Measurements from ENCODE around the gene ATP5IF1.

The ATP5IF1 gene

DNA sequence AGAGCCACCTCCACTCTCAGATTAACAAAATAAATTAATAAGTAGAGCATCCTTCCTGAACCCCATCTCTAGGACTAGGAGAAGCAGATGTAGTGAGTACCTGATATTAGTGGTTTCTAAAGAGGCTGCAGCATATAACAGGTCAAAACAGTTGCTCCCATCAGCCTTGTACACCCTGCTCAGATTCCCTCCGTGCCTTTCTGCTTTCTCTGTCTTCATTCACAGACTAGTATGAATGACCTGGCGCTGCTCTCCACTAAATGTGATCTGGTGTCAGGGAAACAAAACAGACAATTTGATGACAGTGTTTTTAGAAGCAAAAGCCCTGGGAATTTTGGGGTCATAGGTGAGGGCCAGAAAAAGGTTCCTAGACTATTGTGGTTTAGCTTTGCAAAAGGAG is 31.7 kb downstream of the ATP5IF1 start:
- DNase-seq, result no peak

DNA sequence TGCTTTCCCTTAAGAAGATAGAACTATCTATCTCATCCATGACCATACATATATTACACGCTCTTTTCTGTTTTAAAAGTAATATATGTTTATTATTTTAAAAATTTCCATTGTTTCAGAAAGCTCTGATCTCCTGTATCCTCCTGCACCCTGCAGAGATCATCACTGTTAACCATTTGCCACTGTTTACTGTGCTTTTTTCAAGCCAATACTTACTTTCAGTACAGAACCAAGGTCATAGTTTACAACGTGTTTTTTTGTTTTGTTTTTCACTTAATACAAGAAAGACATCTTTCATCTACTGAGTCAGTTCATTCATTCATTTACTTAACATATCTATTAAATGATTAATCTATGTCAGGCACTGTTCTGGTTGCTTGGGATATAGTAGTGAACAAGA is 33.6 kb downstream of the ATP5IF1 start:
- no peak for DNase-seq

DNA sequence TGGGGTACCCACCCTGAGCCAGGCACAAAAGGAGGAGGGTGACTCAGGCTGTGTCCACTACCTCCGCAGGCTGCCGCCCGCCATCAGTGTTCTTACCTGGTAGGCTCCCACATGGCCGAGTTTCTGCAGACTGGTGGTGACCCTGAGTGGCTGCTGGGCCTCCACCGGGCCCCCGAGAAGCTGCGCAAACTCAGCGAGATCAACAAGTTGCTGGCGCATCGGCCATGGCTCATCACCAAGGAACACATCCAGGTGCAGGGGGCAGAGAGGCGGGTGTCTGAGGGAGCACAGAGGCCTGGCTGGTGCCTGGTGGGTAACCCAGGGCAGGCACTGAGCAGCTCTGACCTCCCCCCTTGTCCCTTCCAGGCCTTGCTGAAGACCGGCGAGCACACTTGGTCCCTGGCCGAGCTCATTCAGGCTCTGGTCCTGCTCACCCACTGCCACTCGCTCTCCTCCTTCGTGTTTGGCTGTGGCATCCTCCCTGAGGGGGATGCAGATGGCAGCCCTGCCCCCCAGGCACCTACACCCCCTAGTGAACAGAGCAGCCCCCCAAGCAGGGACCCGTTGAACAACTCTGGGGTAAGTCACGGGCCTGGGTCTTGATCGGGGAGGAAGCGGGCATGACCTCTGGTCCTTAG is 36.4 kb downstream of the ATP5IF1 start:
- DNase-seq, result no peak

DNA sequence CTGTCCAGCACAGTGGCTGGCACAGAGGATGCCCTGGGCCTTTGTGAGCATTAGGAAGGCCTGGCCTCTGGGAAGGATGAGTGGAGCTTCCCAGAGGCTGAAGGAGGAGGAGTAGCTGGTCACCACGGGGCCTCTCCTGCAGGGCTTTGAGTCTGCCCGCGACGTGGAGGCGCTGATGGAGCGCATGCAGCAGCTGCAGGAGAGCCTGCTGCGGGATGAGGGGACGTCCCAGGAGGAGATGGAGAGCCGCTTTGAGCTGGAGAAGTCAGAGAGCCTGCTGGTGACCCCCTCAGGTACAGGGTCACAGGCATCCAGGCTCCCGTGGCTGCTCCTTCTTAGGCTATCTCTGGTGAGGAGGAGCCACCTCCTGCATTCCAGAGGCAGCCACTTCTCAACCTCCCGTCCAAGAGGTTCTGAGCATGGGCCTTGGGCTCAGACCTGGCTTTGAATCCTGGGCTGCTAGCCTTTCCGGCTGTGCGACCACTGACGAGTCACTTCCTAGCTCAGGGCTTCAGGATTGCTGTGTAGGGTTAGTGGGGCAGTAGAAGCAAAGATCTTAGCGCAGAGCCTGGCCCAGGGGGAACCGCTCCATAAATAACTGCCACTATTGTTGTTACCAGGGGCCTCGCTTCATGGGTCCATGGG is 37.4 kb downstream of the ATP5IF1 start:
- no peak for DNase-seq

DNA sequence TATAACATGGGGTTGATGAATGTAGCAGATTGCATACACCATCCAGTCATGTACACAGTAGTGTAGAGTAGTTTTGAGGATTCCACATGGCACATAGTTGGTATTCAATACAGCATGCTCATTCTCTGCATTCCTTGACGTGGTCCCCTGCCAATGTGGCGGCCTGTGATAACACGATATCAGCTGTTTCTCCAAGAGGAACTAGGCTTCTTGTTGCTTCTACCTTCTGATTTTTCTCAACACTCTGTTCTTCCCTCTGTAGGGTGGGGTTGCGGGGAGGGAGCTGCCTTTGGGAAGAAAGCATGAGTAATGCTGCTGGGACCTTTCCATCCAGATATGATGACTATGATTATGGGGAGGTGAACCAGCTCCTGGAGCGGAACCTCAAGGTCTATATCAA is 42.8 kb downstream of the ATP5IF1 start:
- no peak for DNase-seq

DNA sequence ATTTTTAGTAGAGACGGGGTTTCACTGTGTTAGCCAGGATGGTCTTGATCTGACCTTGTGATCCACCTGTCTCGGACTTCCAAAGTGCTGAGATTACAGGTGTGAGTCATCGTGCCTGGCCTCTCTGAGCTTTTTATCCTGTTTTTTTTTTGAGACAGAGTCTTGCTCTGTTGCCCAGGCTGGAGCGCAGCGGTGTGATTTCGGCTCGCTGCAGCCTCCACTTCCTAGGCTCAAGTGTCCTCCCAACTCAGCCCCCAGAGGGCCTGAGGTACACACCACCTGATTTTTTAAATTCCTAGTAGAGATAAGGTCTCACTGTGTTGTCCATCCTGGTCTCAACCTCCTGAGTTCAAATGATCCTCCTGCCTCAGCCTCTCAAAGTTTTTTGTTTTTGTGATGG is 43.8 kb downstream of the ATP5IF1 start:
- no peak for DNase-seq

DNA sequence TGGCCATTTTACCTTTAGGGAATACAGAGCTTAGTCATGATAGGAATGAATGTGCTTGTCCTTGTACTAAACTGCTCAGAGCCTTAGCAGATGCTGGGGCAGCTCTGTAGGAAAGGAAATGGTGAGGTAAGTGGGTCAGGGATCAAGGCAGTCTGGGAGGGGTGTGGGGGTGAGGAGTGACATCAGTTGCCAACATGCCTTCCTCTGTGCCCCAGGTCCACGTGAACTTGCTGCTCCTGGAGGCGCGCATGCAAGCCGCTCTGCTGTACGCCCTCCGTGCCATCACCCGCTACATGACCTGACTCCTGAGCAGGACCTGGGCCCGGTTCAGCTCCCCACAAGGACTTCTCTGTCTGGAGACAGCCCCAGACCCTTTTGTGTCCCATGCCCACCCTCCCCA is 44.6 kb downstream of the ATP5IF1 start:
- no peak for DNase-seq

DNA sequence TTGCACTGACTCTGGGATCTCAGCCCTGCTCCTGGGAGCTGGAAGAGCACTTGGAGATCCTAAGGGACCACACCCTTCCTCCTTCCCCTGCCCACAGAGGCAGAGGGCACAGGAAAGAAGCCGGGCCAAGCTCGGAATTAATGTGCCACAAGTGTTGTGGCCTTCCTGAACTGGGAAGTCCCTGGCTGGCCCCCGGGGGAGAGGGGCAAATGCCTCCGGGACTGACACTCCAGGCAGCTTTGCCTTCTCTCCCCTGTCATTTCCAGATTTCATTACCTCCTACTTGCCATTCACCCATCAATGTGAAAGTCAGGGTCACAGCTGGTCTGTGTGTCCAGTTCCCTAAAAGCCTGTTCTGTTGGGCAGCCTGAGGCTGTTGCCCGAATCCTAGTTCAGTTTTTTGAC is 45.1 kb downstream of the ATP5IF1 start:
- no peak for DNase-seq

DNA sequence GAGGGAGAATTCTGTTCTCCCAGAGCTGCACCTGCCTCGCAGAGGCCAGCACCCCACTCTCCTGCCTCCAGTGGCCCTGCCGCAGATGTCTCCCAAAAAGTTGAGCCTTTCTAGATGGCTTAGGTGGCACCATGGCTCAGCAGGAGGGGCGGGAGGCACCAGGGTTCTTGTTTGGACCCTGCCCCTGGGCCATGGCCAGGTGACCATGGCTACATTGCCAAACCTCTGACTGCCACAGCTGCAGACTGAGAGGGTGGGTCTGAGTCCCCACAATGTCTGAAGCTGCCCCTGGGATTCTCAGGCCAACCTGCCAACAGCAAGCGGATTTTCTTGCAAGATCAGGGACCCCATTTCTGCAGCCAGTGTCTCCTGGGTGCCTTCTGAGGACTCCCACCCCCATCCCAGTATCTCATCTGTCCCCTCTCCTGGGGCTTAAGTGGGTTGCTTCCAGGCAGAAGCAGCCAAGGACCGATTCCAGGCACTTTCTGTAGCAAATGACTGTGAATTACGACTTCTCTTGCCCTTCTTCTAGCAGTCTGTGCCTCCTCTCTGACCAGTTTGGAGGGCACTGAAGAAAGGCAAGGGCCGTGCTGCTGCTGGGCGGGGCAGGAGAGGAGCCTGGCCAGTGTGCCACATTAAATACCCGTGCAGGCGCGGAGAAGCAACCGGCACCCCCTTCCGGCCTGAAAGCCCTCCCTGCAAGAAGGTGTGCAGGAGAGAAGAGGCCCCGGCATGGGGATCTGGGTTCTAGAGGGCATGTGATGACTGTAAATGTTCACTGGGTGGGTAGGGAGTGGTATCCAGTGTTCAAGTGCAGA is 45.9 kb downstream of the ATP5IF1 start:
- DNase-seq, result no peak

DNA sequence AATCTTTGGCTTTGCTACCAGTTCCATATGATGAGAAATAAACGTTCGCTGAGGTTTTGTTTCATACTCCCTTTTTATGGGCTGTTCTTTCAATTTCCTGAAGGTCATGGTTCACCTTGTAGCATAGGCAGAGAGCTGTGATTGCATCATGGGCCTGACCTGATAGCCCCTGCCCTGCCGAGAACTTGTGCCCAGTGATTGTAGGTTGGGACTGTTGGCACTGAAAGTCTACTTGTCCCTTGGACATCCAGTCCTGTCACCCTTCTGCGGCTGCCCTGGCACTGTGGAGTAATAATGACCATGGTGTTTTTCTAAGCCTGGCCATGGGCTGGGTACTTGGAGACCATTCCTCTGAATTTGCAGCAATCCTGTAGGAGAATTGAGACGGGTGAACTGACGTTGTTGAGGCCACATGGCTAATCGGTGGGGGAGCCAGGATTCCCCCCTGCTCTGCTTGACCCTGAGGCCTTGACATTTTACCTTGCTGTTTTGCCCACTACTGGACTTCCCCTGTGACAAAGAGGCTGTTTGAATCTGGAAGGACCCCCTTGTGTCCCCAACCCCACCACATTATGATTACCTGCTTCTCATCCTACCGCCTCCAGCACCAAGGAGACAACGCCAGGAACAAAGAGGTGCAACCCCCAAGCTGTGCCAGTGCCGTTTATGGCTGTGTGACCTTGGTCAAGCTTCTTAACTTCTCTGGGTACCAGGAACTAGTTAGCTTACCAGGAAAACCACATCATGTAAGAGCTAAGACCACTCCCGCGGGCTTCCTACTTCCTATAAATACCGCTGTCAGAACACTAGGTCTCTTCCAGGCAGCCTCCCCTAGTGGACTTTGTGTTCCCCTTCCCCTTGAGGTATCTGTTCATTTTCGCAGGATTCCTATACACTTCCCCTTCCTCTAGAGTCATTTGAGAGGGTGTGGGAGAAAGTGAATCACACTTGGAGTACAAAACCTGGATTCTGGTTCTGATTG is 46.8 kb downstream of the ATP5IF1 start:
- no peak for DNase-seq

DNA sequence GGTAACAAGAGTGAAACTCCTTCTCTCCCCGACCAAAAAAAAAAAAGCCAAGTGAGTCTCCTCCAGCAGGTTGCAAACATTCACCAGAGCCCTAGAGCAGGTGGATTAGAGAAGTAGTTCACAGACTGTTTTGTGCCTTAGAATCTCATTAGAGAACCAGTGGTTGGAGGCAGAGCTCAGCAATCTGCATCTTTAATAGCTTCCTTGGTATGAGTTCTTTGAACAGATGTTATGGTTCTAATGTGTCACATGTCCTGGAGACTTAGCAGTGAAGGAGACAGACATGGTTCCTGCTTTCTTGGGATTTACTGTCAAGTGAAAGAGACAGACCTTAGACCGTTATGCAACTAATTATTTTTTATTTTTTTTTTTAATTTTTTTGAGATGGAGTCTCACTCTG is 50.2 kb downstream of the ATP5IF1 start:
- no peak for DNase-seq
